Esophagus (tissue), 2 donors: ENCODE results near the gene MXD1. TPM values are rescaled to one million over a fixed set of nuclear protein-coding genes. Genes with fewer than 3 reads are reported as not detected.

Experiments used
- H3K27ac ChIP-seq, 2 donors: one replicate each; pipeline ENCODE4 v1.5.1; 2013; ENCODE audit warnings: low read depth in 2 of 2, mild to moderate bottlenecking in 2 of 2, inconsistent platforms in 1 of 2, low read length in 1 of 2, moderate library complexity in 1 of 2
- H3K27me3 ChIP-seq, 2 donors: one replicate each; pipeline ENCODE4 v1.6.1; 2013; ENCODE audit warnings: low read length in 2 of 2, control low read depth in 1 of 2, mild to moderate bottlenecking in 1 of 2; ENCODE audit not compliant: insufficient read depth in 2 of 2, control insufficient read depth in 1 of 2
- H3K36me3 ChIP-seq, 2 donors: one replicate each; pipeline ENCODE4 v1.6.1; 2013; ENCODE audit warnings: low read length in 1 of 2; ENCODE audit not compliant: control insufficient read depth in 2 of 2, insufficient read depth in 2 of 2
- H3K4me1 ChIP-seq, 2 donors: one replicate each; pipeline ENCODE4 v1.6.1; 2013; ENCODE audit warnings: low read length in 1 of 2; ENCODE audit not compliant: control insufficient read depth in 2 of 2, insufficient read depth in 2 of 2
- H3K4me3 ChIP-seq, 2 donors: one replicate each; pipeline ENCODE4 v1.5.1; 2013; ENCODE audit warnings: low read length in 2 of 2, mild to moderate bottlenecking in 2 of 2, low read depth in 1 of 2, moderate library complexity in 1 of 2
- H3K9me3 ChIP-seq, 2 donors: one replicate each; pipeline ENCODE4 v1.6.1; 2013; ENCODE audit warnings: mild to moderate bottlenecking in 2 of 2, low read depth in 1 of 2, low read length in 1 of 2, moderate library complexity in 1 of 2; ENCODE audit not compliant: control insufficient read depth in 2 of 2, insufficient read depth in 1 of 2
- WGBS, 2 donors: extraction: QIAGEN DNeasy Blood & Tissue Kit; methylation state at CpG; one replicate each; pipeline ENCODE4 v1.1.7; 2013; 5-methylcytosine and 5-hydroxymethylcytosine counted together
- polyA plus RNA-seq, 2 donors: library from polyadenylated mRNA; stranded (reverse); fragments of 200-250 nt; gene quantifications; one replicate each; pipeline ENCODE4 v1.2.3, GENCODE V29; 2013
- donor health status: healthy with polysubstance abuse.
- donor health status: Bipolar disorder and iron deficiency.

Gene MXD1
- polyA plus RNA-seq, 2 donors = 75.9 to 140 TPM

GRCh38 chr2:69943843-69944525 is 29.1 kb downstream of the MXD1 start:
- peaks cover 0 to 5% of the 10 kb centered on the region in 2 donors for H3K4me1 ChIP-seq
- H3K9me3 ChIP-seq = no peaks in the 10 kb centered on the region
- no peaks in the 10 kb centered on the region for H3K27me3 ChIP-seq
- WGBS, 2 donors = 85 to 89% methylated on average over 9 of the region's 9 CpGs
- H3K4me3 ChIP-seq = no peak overlapping the region
- H3K27ac ChIP-seq = peak overlapping the region in 1 of 2 donors; percentile 30
- peaks cover 6 to 13% of the 10 kb centered on the region in 2 donors for H3K36me3 ChIP-seq

DNA sequence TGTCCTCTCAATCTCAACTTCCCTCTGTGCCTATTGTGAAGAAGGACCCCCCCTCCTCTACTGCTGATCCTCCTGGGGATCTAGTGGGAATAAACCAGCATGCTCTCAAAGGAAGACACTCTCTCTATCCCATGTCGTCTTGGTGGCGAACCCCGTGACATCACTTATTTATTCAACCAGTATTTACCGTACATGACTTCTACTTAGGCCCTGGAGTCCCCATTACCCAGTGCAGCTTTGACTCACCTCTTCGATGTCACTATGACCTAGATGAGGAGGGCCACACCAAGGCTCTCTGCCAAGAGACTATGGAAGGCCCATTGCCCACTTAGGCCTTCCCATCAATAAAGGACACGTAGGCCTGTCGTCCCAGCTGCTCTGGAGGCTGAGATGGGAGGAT is 29.8 kb downstream of the MXD1 start:
- 93 to 96% methylated on average over 7 of the region's 7 CpGs for WGBS, 2 donors
- Histone ChIP-seq H3K9me3 (no peaks in the 10 kb centered on the region), H3K36me3 (peaks cover 6 to 10% of the 10 kb centered on the region in 2 donors), H3K4me3 (no peak overlapping the region), H3K27me3 (no peaks in the 10 kb centered on the region), H3K27ac (peak overlapping the region in 1 of 2 donors; percentile 59), H3K4me1 (peaks cover 0 to 5% of the 10 kb centered on the region in 2 donors)

GRCh38 chr2:69945441-69945840 is 30.5 kb downstream of the MXD1 start:
- Histone ChIP-seq H3K27ac (peak overlapping the region; percentile 62 to 69), H3K36me3 (peaks cover 6 to 8% of the 10 kb centered on the region in 2 donors), H3K9me3 (no peaks in the 10 kb centered on the region), H3K4me1 (peaks cover 0 to 5% of the 10 kb centered on the region in 2 donors), H3K4me3 (no peak overlapping the region), H3K27me3 (no peaks in the 10 kb centered on the region)
- WGBS, 2 donors = 65 to 72% methylated on average over 8 of the region's 8 CpGs

GRCh38 chr2:69945941-69946340 is 31.0 kb downstream of the MXD1 start:
- WGBS, 2 donors = 86 to 88% methylated on average over 8 of the region's 8 CpGs
- Histone ChIP-seq H3K4me1 (peaks cover 0 to 5% of the 10 kb centered on the region in 2 donors), H3K9me3 (no peaks in the 10 kb centered on the region), H3K36me3 (peaks cover 6 to 8% of the 10 kb centered on the region in 2 donors), H3K27ac (peak overlapping the region in 1 of 2 donors; percentile 69), H3K4me3 (no peak overlapping the region), H3K27me3 (no peaks in the 10 kb centered on the region)

GRCh38 chr2:69946351-69947324 is 31.7 kb downstream of the MXD1 start:
- H3K9me3 ChIP-seq = no peaks in the 10 kb centered on the region
- 59 to 62% methylated on average over 13 of the region's 13 CpGs for WGBS, 2 donors
- H3K4me3 ChIP-seq = no peak overlapping the region
- H3K27me3 ChIP-seq = no peaks in the 10 kb centered on the region
- H3K36me3 ChIP-seq = peaks cover 6 to 8% of the 10 kb centered on the region in 2 donors
- H3K27ac ChIP-seq = peak overlapping the region; percentile 39 to 69
- H3K4me1 ChIP-seq = peaks cover 0 to 5% of the 10 kb centered on the region in 2 donors

DNA sequence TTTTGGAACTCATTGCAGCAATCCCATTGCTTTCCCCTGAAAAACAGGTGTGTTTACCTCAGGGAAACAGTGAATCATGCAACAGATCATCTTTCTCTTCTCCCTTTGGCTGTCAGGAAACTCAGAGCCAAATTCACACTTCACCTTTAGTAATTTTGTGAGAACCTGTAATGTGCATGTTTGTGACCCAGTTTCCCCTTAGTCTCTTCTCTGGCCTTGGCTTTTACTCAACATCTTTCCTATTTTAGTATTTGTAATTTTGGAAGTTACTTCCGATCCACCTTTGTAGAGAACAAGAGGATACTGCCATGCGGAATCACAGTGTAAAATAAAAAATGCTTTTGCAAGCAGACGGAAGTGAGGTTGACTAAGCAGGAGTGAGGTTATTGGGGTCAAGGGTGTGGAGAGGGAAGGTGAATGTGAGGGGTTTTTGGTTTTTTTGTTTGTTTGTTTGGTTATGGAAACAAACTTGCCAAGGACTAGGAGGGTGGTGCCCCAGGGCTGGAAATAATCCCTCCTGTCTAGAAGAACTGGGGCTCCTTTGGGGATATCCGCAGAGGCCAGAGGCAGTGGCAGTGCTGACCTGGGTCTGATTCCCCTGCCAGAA is 32.5 kb downstream of the MXD1 start:
- Histone ChIP-seq H3K4me3 (no peak overlapping the region), H3K9me3 (no peaks in the 10 kb centered on the region), H3K27me3 (no peaks in the 10 kb centered on the region), H3K4me1 (peaks cover 0 to 5% of the 10 kb centered on the region in 2 donors), H3K36me3 (peaks cover 6 to 8% of the 10 kb centered on the region in 2 donors), H3K27ac (peak overlapping the region in 1 of 2 donors; percentile 39)
- 87 to 91% methylated on average over 4 of the region's 4 CpGs for WGBS, 2 donors

- peaks cover 0 to 6% of the 10 kb centered on the region in 2 donors for H3K4me1 ChIP-seq
- H3K9me3 ChIP-seq = no peaks in the 10 kb centered on the region
- H3K36me3 ChIP-seq = peaks cover 1 to 4% of the 10 kb centered on the region in 2 donors
- no peak overlapping the region for H3K4me3 ChIP-seq
- no peak overlapping the region for H3K27ac ChIP-seq
- WGBS, 2 donors = 56 to 57% methylated on average over 26 to 35 of the region's 35 CpGs
- H3K27me3 ChIP-seq = no peaks in the 10 kb centered on the region
These were observed 33.4 kb downstream of the MXD1 start for GRCh38 chr2:69948032-69948962.

DNA sequence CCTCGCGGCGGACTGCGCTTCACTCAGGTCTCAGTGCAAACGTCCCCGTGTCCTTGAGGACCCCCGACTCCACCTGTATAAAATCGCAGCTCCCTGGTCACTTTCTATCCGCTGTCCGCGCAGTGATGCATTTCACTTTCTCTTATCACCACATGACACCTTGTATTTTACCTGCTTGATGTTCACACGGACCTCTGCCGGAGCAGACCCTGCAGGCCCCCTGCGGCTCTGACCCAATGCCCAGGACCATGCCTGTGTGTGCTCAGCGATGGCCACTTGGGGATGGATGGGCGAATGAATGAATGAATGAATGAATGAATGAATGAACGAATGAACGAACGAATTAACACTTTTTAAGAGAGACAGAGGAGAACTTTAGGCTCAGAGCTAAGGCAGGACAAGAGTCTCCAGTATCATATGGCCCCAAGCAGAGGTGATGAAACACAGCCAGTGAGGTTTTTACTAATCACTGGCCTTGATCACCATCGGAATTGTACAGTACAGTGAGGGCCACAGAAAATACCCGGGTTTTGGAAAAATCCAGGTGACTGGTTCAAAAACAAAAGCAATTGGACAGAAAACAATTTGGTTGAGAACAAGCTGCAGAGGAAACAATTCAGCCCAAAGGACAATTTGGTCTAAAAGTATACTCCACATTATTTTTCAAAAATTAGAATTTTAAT is 34.2 kb downstream of the MXD1 start:
- H3K4me1 ChIP-seq = peaks cover 0 to 5% of the 10 kb centered on the region in 2 donors
- H3K27me3 ChIP-seq = no peaks in the 10 kb centered on the region
- 66 to 74% methylated on average over 21 of the region's 21 CpGs for WGBS, 2 donors
- no peak overlapping the region for H3K4me3 ChIP-seq
- no peak overlapping the region for H3K27ac ChIP-seq
- H3K36me3 ChIP-seq = no peaks in the 10 kb centered on the region
- H3K9me3 ChIP-seq = no peaks in the 10 kb centered on the region
